Measurements from ENCODE around the gene IL17D. TPM values are rescaled to one million over a fixed set of nuclear protein-coding genes. Genes with fewer than 3 reads are reported as not detected.

The IL17D gene
- total and polyA plus RNA-seq, 2 experiments from 2014 or later, result 3.7 to 11.0 TPM

DNA sequence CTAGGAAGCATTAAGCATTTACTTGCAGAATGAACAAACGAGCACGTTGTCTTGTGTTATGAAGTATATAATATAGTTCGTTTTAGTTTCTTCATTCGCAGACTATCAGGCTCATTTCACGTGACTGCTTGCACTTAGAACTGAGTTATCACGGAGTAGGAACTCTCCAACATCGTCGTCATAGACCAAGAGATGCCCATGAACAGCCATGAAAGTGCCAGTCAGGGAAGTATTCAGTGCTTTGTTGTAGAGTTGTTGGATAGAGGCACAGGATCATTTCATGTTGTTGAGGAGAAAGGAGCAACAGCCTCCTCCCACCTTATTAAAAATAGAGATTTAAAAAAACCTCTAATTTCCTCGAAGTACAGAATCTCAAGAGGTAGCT is 977 bp upstream of the IL17D start:
- Histone ChIP-seq H4K20me1 (ENCODE audit: insufficient read depth, poor library complexity, severe bottlenecking) (no peaks in the 10 kb centered on the region), H3K4me1 (ENCODE audit: insufficient read depth) (peaks cover 13% of the 10 kb centered on the region), H3K9me3 (ENCODE audit: low read depth) (no peaks in the 10 kb centered on the region), H3K9me2 (replicated peaks; ENCODE audit: insufficient read depth) (no peaks in the 10 kb centered on the region), H3K4me3 (peak overlapping the region; percentile 98), H3K79me2 (no peaks in the 10 kb centered on the region), H3K27ac (peak overlapping the region; percentile 77), H3K27me3 (no peaks in the 10 kb centered on the region), H3K36me3 (replicated peaks; ENCODE audit: insufficient read depth, low read depth) (no peaks in the 10 kb centered on the region), H3K4me2 (peak overlapping the region; percentile 95), H2AFZ (peak overlapping the region; percentile 98)
- 49% methylated on average over 9 of the region's 9 CpGs for WGBS (ENCODE audit: low lambda C conversion rate, missing lambda C conversion rate)
- DNase-seq (ENCODE audit: low spot score), result peak; percentile 36
- TF ChIP-seq EZH2 (IDR thresholded peaks at IDR 0.05; ENCODE audit: borderline replicate concordance) (no peak), EZH2phosphoT487 (IDR thresholded peaks at IDR 0.05; ENCODE audit: low read depth, severe bottlenecking, unreplicated experiment) (no peak)
- TF ChIP-seq, protein P1, sequence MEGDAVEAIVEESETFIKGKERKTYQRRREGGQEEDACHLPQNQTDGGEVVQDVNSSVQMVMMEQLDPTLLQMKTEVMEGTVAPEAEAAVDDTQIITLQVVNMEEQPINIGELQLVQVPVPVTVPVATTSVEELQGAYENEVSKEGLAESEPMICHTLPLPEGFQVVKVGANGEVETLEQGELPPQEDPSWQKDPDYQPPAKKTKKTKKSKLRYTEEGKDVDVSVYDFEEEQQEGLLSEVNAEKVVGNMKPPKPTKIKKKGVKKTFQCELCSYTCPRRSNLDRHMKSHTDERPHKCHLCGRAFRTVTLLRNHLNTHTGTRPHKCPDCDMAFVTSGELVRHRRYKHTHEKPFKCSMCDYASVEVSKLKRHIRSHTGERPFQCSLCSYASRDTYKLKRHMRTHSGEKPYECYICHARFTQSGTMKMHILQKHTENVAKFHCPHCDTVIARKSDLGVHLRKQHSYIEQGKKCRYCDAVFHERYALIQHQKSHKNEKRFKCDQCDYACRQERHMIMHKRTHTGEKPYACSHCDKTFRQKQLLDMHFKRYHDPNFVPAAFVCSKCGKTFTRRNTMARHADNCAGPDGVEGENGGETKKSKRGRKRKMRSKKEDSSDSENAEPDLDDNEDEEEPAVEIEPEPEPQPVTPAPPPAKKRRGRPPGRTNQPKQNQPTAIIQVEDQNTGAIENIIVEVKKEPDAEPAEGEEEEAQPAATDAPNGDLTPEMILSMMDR (IDR thresholded peaks at IDR 0.05; ENCODE audit: poor library complexity), result no peak

DNA sequence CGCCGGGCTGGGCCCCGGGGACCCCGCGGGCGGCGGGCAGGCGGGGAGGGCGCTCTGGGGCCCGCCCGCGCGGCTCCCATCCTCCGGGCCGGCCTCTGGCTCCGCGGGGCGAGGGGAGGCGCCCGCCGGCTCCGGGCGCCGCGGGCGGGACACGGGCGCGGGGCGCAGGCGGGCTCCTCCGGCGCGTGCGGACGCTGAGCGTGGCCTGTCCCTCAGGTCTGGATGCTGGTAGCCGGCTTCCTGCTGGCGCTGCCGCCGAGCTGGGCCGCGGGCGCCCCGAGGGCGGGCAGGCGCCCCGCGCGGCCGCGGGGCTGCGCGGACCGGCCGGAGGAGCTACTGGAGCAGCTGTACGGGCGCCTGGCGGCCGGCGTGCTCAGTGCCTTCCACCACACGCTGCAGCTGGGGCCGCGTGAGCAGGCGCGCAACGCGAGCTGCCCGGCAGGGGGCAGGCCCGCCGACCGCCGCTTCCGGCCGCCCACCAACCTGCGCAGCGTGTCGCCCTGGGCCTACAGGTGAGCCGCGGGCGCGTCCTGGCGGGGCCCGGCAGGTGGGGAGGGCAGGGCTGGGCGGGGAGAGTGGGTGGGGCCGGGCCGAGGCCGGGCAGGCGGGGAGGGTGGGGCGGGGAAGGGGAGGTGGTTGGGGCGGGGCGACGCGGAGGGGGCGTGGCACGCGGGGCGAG is 420 bp downstream of the IL17D start:
- Histone ChIP-seq H3K27me3 (no peaks in the 10 kb centered on the region), H3K9me3 (ENCODE audit: low read depth) (no peaks in the 10 kb centered on the region), H3K36me3 (replicated peaks; ENCODE audit: insufficient read depth, low read depth) (no peaks in the 10 kb centered on the region), H3K4me3 (no peak overlapping the region), H4K20me1 (ENCODE audit: insufficient read depth, poor library complexity, severe bottlenecking) (no peaks in the 10 kb centered on the region), H3K9me2 (replicated peaks; ENCODE audit: insufficient read depth) (no peaks in the 10 kb centered on the region), H2AFZ (no peak overlapping the region), H3K4me2 (peak overlapping the region; percentile 73), H3K79me2 (no peaks in the 10 kb centered on the region), H3K4me1 (ENCODE audit: insufficient read depth) (peaks cover 13% of the 10 kb centered on the region), H3K27ac (no peak overlapping the region)
- TF ChIP-seq EZH2phosphoT487 (IDR thresholded peaks at IDR 0.05; ENCODE audit: low read depth, severe bottlenecking, unreplicated experiment), result no peak
- TF ChIP-seq, protein P1 (IDR thresholded peaks at IDR 0.05; ENCODE audit: poor library complexity), result peak; percentile 55
- TF ChIP-seq EZH2 (IDR thresholded peaks at IDR 0.05; ENCODE audit: borderline replicate concordance), result no peak
- WGBS (ENCODE audit: low lambda C conversion rate, missing lambda C conversion rate), result 2% methylated on average over 9 of the region's 98 CpGs
- DNase-seq (ENCODE audit: low spot score), result peak; percentile 94

DNA sequence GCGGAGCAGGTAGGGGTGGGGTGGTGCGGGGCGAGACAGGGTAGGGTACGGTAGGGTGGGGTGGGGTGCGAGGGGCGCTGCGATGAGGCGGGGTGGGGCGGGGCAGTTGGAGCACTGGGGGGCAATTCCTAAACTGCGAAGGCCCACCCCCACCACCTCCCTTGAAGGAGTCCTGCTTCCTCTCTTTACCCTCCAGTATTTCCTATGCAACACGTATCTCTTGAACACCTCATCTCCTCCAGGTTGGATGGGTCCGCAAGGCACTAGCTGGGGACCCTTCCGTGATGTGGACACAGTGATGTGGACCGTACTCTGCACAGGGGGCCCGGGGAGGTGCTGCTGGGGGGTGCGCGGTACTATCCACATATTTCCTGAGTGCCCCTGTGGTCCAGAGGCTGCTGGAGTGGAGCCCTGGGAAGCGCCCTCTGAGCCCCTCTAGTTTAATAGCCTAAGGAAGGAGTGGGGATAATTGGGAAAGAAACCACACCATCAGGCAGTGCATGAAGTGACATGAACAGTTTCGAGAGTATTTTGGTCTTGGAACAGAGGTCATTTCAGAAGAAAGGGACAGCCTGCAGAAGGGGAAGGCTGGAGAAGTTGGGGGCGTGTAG is 1.1 kb downstream of the IL17D start:
- Histone ChIP-seq H3K36me3 (replicated peaks; ENCODE audit: insufficient read depth, low read depth) (no peaks in the 10 kb centered on the region), H3K9me3 (ENCODE audit: low read depth) (no peaks in the 10 kb centered on the region), H3K27ac (no peak overlapping the region), H3K4me2 (peak overlapping the region; percentile 73), H2AFZ (no peak overlapping the region), H3K4me1 (ENCODE audit: insufficient read depth) (peaks cover 13% of the 10 kb centered on the region), H4K20me1 (ENCODE audit: insufficient read depth, poor library complexity, severe bottlenecking) (no peaks in the 10 kb centered on the region), H3K27me3 (no peaks in the 10 kb centered on the region), H3K9me2 (replicated peaks; ENCODE audit: insufficient read depth) (no peaks in the 10 kb centered on the region), H3K79me2 (no peaks in the 10 kb centered on the region), H3K4me3 (no peak overlapping the region)
- DNase-seq (ENCODE audit: low spot score), result no peak
- WGBS (ENCODE audit: low lambda C conversion rate, missing lambda C conversion rate), result 48% methylated on average over 10 of the region's 20 CpGs
- TF ChIP-seq EZH2phosphoT487 (IDR thresholded peaks at IDR 0.05; ENCODE audit: low read depth, severe bottlenecking, unreplicated experiment) (no peak), EZH2 (IDR thresholded peaks at IDR 0.05; ENCODE audit: borderline replicate concordance) (no peak)
- TF ChIP-seq, protein P1 (IDR thresholded peaks at IDR 0.05; ENCODE audit: poor library complexity), result no peak

All from hepatocyte (in vitro differentiated cells).